GM10248 (cell line): ENCODE results near the gene PDZD11.

Experiments
- CTCF ChIA-PET: fragments of 300-600 bp; sonication (Branson Sonifier 250); formaldehyde crosslinking; extraction: SDS; loops from one replicate; lab custom pipeline; 2021; ENCODE audit warnings: antibody characterized with exemption; lab: Yijun Ruan, JAX
- POLR2A ChIA-PET: fragments of 350-650 bp; sonication (Branson Sonifier 250); formaldehyde crosslinking; extraction: SDS; loops from one replicate; lab custom pipeline; 2020; ENCODE audit warnings: antibody characterized with exemption; lab: Yijun Ruan, JAX
- DNase-seq: peaks from one replicate; pipeline ENCODE4 v3.0.0; 2012; ENCODE audit errors: extremely low spot score
- TF ChIP-seq, protein P1 (sequence below): IDR thresholded peaks from 2 replicates; pipeline ENCODE4 v1.5.1; 2012; ENCODE audit warnings: mild to moderate bottlenecking, low read depth; ENCODE audit errors: extremely low read depth, missing control alignments, control extremely low read depth

PDZD11 gene

DNA sequence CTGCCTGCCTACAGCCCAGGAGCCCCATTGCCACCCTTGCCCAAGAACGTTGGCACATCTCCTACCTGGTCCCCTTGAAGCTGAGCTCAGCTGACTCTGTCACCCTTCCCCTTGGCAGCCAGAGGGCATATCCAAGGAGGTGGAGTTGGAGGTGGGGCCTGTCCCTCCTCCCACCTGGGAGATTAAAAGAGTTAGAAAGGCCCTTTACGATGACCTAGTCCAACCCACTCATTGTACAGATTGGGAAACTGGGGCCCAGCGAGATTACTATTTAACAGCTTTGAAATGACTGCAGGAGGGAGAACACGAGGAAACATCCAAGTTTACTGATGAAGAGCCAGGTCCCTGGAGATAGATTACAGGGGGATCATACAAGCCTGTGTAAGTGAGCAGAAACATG lies 29.6 kb downstream of the PDZD11 start, which contains the start of gene P2RY4:
P2RY4 (minus strand) TSS at position 101 of the 400 bp plus-strand sequence. CDS start 580 bp downstream, outside the sequence.
- POLR2A ChIA-PET = no interaction called here

DNA sequence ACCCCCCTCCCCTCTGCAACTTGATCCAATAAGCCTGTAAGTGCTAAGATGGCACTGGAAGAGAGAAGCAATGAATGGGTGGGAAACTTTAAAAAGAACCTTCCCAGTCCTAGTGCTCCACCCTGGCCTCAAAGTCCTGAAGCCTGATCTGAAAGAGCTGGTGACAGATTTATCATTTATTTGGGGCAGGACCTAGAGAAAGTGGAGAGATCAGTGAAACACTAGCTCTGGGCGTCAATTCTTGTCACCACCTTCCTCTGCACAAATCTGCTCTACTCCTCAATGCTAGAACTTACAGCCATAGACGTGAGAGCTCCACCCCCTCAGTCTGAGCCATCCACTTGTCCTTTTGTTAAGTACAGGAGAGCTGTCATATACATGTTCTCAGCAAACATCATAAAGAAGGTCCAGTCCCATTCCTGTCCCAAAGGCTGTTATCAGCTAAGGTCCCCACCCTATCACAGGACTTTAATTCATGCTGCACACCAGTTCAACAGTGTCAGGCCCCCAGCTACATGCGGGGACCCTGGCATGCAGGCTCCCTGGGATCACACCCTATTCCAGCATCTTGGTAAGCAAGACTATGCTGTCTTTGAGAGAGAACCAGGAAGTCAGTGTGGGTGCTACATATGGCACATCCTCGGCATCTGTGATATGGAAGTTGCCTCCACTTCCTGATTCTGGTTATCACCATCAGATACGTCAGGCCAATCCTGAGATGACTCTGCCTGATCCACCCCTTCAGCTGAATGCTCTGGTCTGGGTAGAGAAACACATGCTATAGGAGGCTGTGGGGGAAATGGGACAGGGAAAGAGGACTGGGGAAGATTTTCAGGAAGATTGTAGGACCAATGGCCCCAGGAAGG lies 32.1 kb downstream of the PDZD11 start:
- DNase-seq = no peak
- POLR2A ChIA-PET = no interaction called here
- CTCF ChIA-PET = interaction anchor here (1.4 kb wide), 1 partner anchor 13 kb away, joined by 3 read pairs; no protein-coding TSS in a partner anchor
- TF ChIP-seq, protein P1, sequence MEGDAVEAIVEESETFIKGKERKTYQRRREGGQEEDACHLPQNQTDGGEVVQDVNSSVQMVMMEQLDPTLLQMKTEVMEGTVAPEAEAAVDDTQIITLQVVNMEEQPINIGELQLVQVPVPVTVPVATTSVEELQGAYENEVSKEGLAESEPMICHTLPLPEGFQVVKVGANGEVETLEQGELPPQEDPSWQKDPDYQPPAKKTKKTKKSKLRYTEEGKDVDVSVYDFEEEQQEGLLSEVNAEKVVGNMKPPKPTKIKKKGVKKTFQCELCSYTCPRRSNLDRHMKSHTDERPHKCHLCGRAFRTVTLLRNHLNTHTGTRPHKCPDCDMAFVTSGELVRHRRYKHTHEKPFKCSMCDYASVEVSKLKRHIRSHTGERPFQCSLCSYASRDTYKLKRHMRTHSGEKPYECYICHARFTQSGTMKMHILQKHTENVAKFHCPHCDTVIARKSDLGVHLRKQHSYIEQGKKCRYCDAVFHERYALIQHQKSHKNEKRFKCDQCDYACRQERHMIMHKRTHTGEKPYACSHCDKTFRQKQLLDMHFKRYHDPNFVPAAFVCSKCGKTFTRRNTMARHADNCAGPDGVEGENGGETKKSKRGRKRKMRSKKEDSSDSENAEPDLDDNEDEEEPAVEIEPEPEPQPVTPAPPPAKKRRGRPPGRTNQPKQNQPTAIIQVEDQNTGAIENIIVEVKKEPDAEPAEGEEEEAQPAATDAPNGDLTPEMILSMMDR = no peak

More for the DNA sequence above, 29.6 kb downstream of the PDZD11 start, which contains the start of gene P2RY4:
- TF ChIP-seq, protein P1 = no peak
- DNase-seq = no peak
- CTCF ChIA-PET = no interaction called here

DNA sequence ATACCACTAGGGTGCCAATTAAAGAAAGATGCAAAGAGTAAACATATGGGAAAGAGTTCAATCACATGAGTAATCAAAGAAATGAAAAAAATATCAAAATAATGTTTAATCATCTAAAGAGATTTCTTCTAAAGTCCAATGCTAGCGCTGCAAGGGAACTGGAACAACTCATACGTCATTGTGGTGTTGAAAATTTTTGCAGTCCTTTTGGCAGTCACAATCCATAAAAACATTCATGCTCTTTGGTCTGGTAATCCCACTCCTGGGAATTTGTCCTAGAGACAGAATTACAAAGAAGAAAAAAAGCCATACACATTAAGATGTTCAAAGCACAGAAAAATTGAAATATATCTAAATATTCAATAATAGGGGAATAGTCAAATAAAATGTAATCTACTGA lies 34.3 kb downstream of the PDZD11 start:
- CTCF ChIA-PET = no interaction called here
- no peak for DNase-seq
- TF ChIP-seq, protein P1 = no peak
- POLR2A ChIA-PET = no interaction called here

DNA sequence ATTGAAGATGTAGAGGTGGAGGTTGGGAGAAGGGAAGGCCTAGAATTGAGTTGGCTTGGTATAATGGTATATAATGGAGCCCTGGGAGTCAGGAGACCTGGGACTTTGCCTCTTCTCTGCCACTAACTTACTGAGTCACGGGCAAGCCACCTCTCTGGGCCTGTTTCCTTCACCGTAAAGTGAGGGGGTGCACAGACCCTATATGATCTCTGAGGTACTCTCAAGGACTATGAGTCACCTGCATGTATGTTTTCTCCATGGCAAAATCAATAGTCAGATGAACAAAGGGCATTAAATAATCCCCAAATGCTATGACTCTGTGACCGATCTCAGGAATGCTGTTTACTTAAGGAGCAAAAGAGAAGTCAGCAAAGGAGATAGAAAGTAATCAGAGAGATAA lies 34.8 kb downstream of the PDZD11 start:
- TF ChIP-seq, protein P1 = no peak
- CTCF ChIA-PET = no interaction called here
- POLR2A ChIA-PET = no interaction called here
- DNase-seq = no peak

DNA sequence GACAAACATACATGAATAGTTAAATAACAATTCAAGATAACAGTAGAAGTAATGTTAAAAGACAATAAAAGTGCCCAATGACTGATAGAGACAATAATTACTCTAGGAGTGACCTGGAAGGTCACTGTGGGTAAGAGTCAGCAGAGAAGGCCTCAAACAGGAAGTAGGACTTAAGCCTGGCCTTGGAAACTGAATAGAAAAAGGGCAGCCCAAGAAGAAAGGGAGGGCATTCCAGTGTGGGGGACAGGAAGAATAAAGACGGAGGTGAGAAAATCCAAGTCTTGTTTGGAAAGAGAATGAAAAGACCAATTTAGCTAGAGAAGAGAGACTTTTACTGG lies 35.7 kb downstream of the PDZD11 start:
- ChIA-PET POLR2A (no interaction called here), CTCF (no interaction called here)
- TF ChIP-seq, protein P1 = no peak
- no peak for DNase-seq

DNA sequence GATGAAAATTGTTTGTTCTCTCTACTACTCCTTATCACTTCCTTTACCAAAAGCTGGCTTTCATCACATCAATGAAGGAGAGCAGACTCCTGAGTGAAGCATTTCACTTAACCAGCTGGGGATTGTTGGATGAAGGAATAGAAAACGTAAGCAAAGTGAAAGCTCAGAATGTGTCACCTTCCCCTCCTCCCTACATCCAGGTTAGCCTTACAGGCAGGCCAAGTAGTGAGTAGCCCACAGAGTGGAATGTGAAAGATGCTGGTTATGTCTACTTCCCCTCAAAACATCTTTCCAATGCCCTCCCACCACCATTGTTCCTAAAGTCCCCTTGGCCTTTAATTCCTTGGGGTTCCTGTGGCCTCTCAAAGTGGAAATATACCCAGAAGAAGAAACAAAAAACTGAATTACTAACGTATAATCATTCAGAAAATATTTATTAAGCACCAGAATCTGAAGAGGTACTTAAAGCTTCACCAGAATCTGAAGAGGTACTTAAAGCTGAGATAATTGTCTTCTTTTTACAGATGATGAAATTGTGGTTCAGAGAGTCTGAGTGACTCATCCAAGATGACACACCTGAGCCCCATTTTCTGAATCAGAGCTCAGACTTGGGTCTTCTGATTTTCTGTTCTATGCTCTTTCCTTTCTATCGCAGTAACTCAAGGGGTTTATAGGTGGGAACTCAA lies 36.2 kb downstream of the PDZD11 start:
- TF ChIP-seq, protein P1 = no peak
- ChIA-PET POLR2A (no interaction called here), CTCF (interaction anchor here (0.8 kb wide), 1 partner anchor 9 kb away, joined by 3 read pairs; no protein-coding TSS in a partner anchor)
- DNase-seq = no peak
